Endothelial cell of umbilical vein (primary cell): ENCODE data around the gene EMP3. TPM values are rescaled to one million over a fixed set of nuclear protein-coding genes. Genes with fewer than 3 reads are reported as not detected.

Experiments used
- BruUV-seq: library from RNA; stranded (reverse); fragments of 400-500 nt; replicated peaks from 2 replicates; lab custom pipeline; 2021; lab: Mats Ljungman, UMichigan
- CTCF ChIA-PET: fragments of 300-600, 350-600 bp; sonication (Branson Sonifier 250); formaldehyde crosslinking; loops from one replicate; lab custom pipeline; 2021; ENCODE audit warnings: antibody characterized with exemption, inconsistent platforms; lab: Charles Lee
- POLR2A ChIA-PET: fragments of 300-600, 350-600 bp; sonication (Branson Sonifier 250); formaldehyde crosslinking; loops from one replicate; lab custom pipeline; 2021; ENCODE audit warnings: antibody characterized with exemption, inconsistent platforms; lab: Charles Lee
- DNase-seq: peaks from one replicate; pipeline ENCODE4 v3.0.0-alpha.2; 2011; ENCODE audit warnings: low read depth, low spot score
- FAIRE-seq: peaks from 2 replicates; lab custom pipeline; 2011; peaks lifted over from hg19 to GRCh38; lab: Jason Lieb, UNC
- H2AFZ ChIP-seq: 2 replicates; pipeline ENCODE4 v1.6.0; 2012; ENCODE audit warnings: low read depth, low read length, control low read depth, inconsistent platforms
- H3K27ac ChIP-seq: 2 replicates; pipeline ENCODE4 v1.5.1; 2011; ENCODE audit warnings: low read depth, mild to moderate bottlenecking, control low read depth, low read length, moderate library complexity; ENCODE audit not compliant: insufficient read depth
- H3K27me3 ChIP-seq, 2 experiments: 2 replicates each; pipeline versions ENCODE4 v1.6.0 to v1.6.1; 2011; ENCODE audit warnings: low read length in 2 of 2, mixed read lengths in 1 of 2; ENCODE audit not compliant: control insufficient read depth in 2 of 2, insufficient read depth in 2 of 2
- H3K36me3 ChIP-seq, 2 experiments: 2 replicates in 1 of 2; 3 replicates in 1 of 2; pipeline ENCODE4 v1.5.1; 2011; ENCODE audit warnings: low read length in 2 of 2, mild to moderate bottlenecking in 1 of 2, moderate library complexity in 1 of 2; ENCODE audit not compliant: control insufficient read depth in 2 of 2, insufficient read depth in 2 of 2; ENCODE audit errors: extremely low read depth in 1 of 2
- H3K4me1 ChIP-seq: 3 replicates; pipeline ENCODE4 v1.5.1; 2011; ENCODE audit warnings: mild to moderate bottlenecking, low read length; ENCODE audit not compliant: control insufficient read depth, insufficient read depth; ENCODE audit errors: extremely low read depth
- H3K4me2 ChIP-seq: 2 replicates; pipeline ENCODE4 v1.6.1; 2011; ENCODE audit warnings: low read length, control low read depth, mixed read lengths; ENCODE audit not compliant: insufficient read depth
- H3K4me3 ChIP-seq, 3 experiments: fragments of 200-600 bp in 1 of 3; sonication (generic), shearing (Covaris generic) in 1 of 3; replicated peaks in 1 of 3; 2 replicates each; pipeline ENCODE4 v1.5.1; 2011 to 2016; ENCODE audit warnings: control low read depth in 3 of 3, low read length in 3 of 3, mild to moderate bottlenecking in 2 of 3, inconsistent platforms in 1 of 3, low read depth in 1 of 3, moderate library complexity in 1 of 3; ENCODE audit not compliant: insufficient read depth in 1 of 3
- H3K79me2 ChIP-seq: 2 replicates; pipeline ENCODE4 v1.6.0; 2012; ENCODE audit warnings: low read length, inconsistent platforms; ENCODE audit not compliant: control insufficient read depth, insufficient read depth
- H3K9ac ChIP-seq: replicated peaks from 2 replicates; pipeline ENCODE3; 2011; ENCODE audit warnings: low read length, control low read depth; ENCODE audit not compliant: insufficient read depth; ENCODE audit errors: extremely low read depth
- H3K9me1 ChIP-seq: replicated peaks from 3 replicates; pipeline ENCODE4 v1.6.0; 2011; ENCODE audit warnings: mild to moderate bottlenecking, low read length; ENCODE audit not compliant: control insufficient read depth, insufficient read depth; ENCODE audit errors: extremely low read depth
- H3K9me3 ChIP-seq: replicated peaks from 2 replicates; pipeline ENCODE4 v1.5.1; 2012; ENCODE audit warnings: low read length, inconsistent platforms; ENCODE audit not compliant: control insufficient read depth, insufficient read depth
- H4K20me1 ChIP-seq: replicated peaks from 2 replicates; pipeline ENCODE3; 2011; ENCODE audit warnings: mild to moderate bottlenecking, low read length; ENCODE audit not compliant: control insufficient read depth, insufficient read depth; ENCODE audit errors: extremely low read depth
- CTCF ChIP-seq, 2 donors: IDR thresholded peaks; 1 replicate in 1 of 2; 2 replicates in 1 of 2; pipeline ENCODE4 v1.5.1; 2011; ENCODE audit warnings: low read length in 2 of 2, mild to moderate bottlenecking in 2 of 2, moderate library complexity in 2 of 2, control low read depth in 1 of 2, inconsistent platforms in 1 of 2, low read depth in 1 of 2; ENCODE audit not compliant: insufficient read depth in 1 of 2; ENCODE audit errors: extremely low read depth in 1 of 2
- EZH2 ChIP-seq: IDR thresholded peaks from 2 replicates; pipeline ENCODE4 v1.6.1; 2012; ENCODE audit warnings: borderline replicate concordance, low read depth, mild to moderate bottlenecking, moderate library complexity, low read length, inconsistent platforms; ENCODE audit not compliant: severe bottlenecking
- FOS ChIP-seq: IDR thresholded peaks from 2 replicates; pipeline ENCODE4 v1.6.1; 2011; ENCODE audit warnings: mild to moderate bottlenecking, low read length, moderate library complexity, borderline replicate concordance; ENCODE audit not compliant: insufficient read depth
- GATA2 ChIP-seq: IDR thresholded peaks from 2 replicates; pipeline ENCODE4 v1.7.0; 2011; ENCODE audit warnings: low read depth, mild to moderate bottlenecking, moderate library complexity, mixed read lengths, low read length; ENCODE audit not compliant: insufficient read length, insufficient read depth
- JUN ChIP-seq: IDR thresholded peaks from 2 replicates; pipeline ENCODE4 v1.6.1; 2011; ENCODE audit warnings: borderline replicate concordance, low read depth; ENCODE audit not compliant: insufficient read length, insufficient read depth
- MAX ChIP-seq: IDR thresholded peaks from 2 replicates; pipeline ENCODE4 v1.6.1; 2011; ENCODE audit not compliant: insufficient read depth, insufficient read length
- MYC ChIP-seq: IDR thresholded peaks from one replicate; pipeline ENCODE4 v1.6.1; 2011; ENCODE audit warnings: mild to moderate bottlenecking, low read depth, low read length
- POLR2A ChIP-seq: IDR thresholded peaks from 2 replicates; pipeline ENCODE4 v1.6.1; 2012; ENCODE audit warnings: low read depth, mild to moderate bottlenecking, control low read depth, low read length
- POLR2AphosphoS5 ChIP-seq: IDR thresholded peaks from 2 replicates; pipeline ENCODE4 v1.6.1; 2012; ENCODE audit warnings: low read depth, mild to moderate bottlenecking, control low read depth, low read length, moderate library complexity; ENCODE audit not compliant: insufficient read depth
- dilution Hi-C: fragments of 300-500 bp; cut with MboI; formaldehyde crosslinking; loops from one replicate; pipeline ENCODE4 v1.15.0; 2019; ENCODE audit warnings: low sequenced_read_pairs; ENCODE audit not compliant: extremely low pct_ligation_motif_present
- intact Hi-C: fragments of 100-400 bp; cut with micrococcal nuclease; formaldehyde crosslinking; loops from one replicate; pipeline ENCODE4 v1.10.0; 2022
- polyA plus RNA-seq, 4 experiments: library from polyadenylated mRNA; depleted of rRNA in 3 of 4; stranded (reverse) in 3 of 4; unstranded in 1 of 4; fragments of >200 nt; gene quantifications; 2 replicates each; pipeline versions ENCODE4 v1.2.1 to v1.2.3, GENCODE V29; 2011 to 2012; ENCODE audit warnings: missing spikeins in 1 of 4
- total RNA-seq: library from RNA; stranded (reverse); gene quantifications from 2 replicates; pipeline ENCODE4 v1.2.3, GENCODE V29; 2021

The EMP3 gene
- total and polyA plus RNA-seq, 2 donors (not counting 3 experiments of a cell fraction or from before 2014, with no cell fraction given), result 127 to 406 TPM

DNA sequence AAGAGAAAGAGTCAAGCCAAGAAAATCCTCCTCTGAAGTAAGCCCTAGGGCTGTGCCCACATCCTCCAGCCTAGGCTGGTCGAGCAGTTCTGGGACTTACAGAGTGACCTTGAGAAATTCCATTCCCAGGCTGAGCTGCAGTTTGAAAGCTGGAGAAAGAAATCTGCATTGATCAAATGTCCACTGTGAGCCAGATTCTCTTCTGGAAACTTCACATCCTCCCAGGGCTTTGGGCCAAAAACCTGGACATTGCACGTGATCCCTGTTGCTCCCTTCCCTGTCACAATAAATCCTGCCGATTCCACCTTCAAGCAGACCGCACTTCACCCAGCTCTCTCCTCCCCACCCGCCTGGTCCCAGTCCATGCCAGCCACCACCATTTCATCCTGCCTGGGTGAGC, 22.7 kb downstream of the EMP3 start:
- H3K4me3 ChIP-seq, result no peak overlapping the region
- no peaks in the 10 kb centered on the region for H3K27me3 ChIP-seq
- intact Hi-C loops, result no loop called here
- no peaks in the 10 kb centered on the region for H3K9me3 ChIP-seq
- H3K79me2 ChIP-seq, result no peaks in the 10 kb centered on the region
- no peak overlapping the region for H3K27ac ChIP-seq
- ChIA-PET POLR2A (no interaction called here), CTCF (interaction anchor here (0.7 to 1.2 kb wide), 4 partner anchors 15 to 158 kb away, joined by 3 read pairs; partner anchors contain the start of gene TMEM143)
- H3K9ac ChIP-seq, result no peak overlapping the region
- H3K4me2 ChIP-seq, result no peak overlapping the region
- no peaks in the 10 kb centered on the region for H3K9me1 ChIP-seq
- no peaks in the 10 kb centered on the region for H3K4me1 ChIP-seq
- H3K36me3 ChIP-seq, result no peaks in the 10 kb centered on the region
- FAIRE-seq (no peak), DNase-seq (peak; percentile 39)
- no peaks in the 10 kb centered on the region for H4K20me1 ChIP-seq
- TF ChIP-seq FOS (no peak), MAX (no peak), MYC (no peak), EZH2 (no peak), JUN (no peak), POLR2A (no peak)
- dilution Hi-C loops, result no loop called here
- no TSS peak for BruUV-seq
- no peak overlapping the region for H2AFZ ChIP-seq

- ChIA-PET POLR2A (no interaction called here), CTCF (interaction anchor here (2.8 kb wide), 1 partner anchor 35 kb away, joined by 12 read pairs; no protein-coding TSS in a partner anchor)
- H3K27ac ChIP-seq, result no peak overlapping the region
- intact Hi-C loops (no loop called here), dilution Hi-C loops (no loop called here)
- no peak overlapping the region for H3K9ac ChIP-seq
- H3K4me3 ChIP-seq, result no peak overlapping the region
- H3K4me2 ChIP-seq, result no peak overlapping the region
- H3K9me3 ChIP-seq, result no peaks in the 10 kb centered on the region
- H3K79me2 ChIP-seq, result no peaks in the 10 kb centered on the region
- H3K4me1 ChIP-seq, result no peaks in the 10 kb centered on the region
- BruUV-seq, result no TSS peak
- no peaks in the 10 kb centered on the region for H4K20me1 ChIP-seq
- H3K27me3 ChIP-seq, result no peaks in the 10 kb centered on the region
- no peaks in the 10 kb centered on the region for H3K36me3 ChIP-seq
- H3K9me1 ChIP-seq, result no peaks in the 10 kb centered on the region
- DNase-seq, result no peak
- no peak for TF ChIP-seq POLR2AphosphoS5
- no peak for TF ChIP-seq MAX
- TF ChIP-seq JUN, result no peak
- no peak for TF ChIP-seq FOS
- no peak for TF ChIP-seq EZH2
- no peak for TF ChIP-seq POLR2A
- TF ChIP-seq GATA2, result no peak
- TF ChIP-seq CTCF (IDR thresholded peaks at IDR 0.05; ENCODE audit: extremely low read depth in 1 of 2, insufficient read depth in 1 of 2, low read depth in 1 of 2, low read length in 2 of 2), result no peak
- TF ChIP-seq MYC, result no peak
- no peak for FAIRE-seq
- no peak overlapping the region for H2AFZ ChIP-seq
Observed at GRCh38 chr19:48348737-48349136, 23.4 kb downstream of the EMP3 start.
